Ishikawa (cell line): ENCODE measurements around the gene GAL3ST1.

Experiments
- CEBPB ChIP-seq: IDR thresholded peaks from 2 replicates; pipeline ENCODE4 v1.6.1; 2012
- CREB1 ChIP-seq: IDR thresholded peaks from 2 replicates; pipeline ENCODE4 v1.6.1; 2012; ENCODE audit warnings: low read depth
- EGR1 ChIP-seq: IDR thresholded peaks from 2 replicates; pipeline ENCODE4 v1.6.1; 2012
- EP300 ChIP-seq: IDR thresholded peaks from 2 replicates; pipeline ENCODE4 v1.6.1; 2012; ENCODE audit warnings: borderline replicate concordance
- FOXM1 ChIP-seq: IDR thresholded peaks from 2 replicates; pipeline ENCODE4 v1.6.1; 2012; ENCODE audit warnings: low read depth, borderline replicate concordance
- MAX ChIP-seq: IDR thresholded peaks from 2 replicates; pipeline ENCODE4 v1.6.1; 2012
- NFIC ChIP-seq: IDR thresholded peaks from 2 replicates; pipeline ENCODE4 v1.6.1; 2012
- RAD21 ChIP-seq: IDR thresholded peaks from 2 replicates; pipeline ENCODE4 v1.6.1; 2012; ENCODE audit warnings: low read depth
- TAF1 ChIP-seq: IDR thresholded peaks from 2 replicates; pipeline ENCODE4 v1.6.1; 2012; ENCODE audit warnings: low read depth, mild to moderate bottlenecking
- TCF12 ChIP-seq: IDR thresholded peaks from 2 replicates; pipeline ENCODE4 v1.6.1; 2012; ENCODE audit warnings: low read depth
- TEAD4 ChIP-seq: IDR thresholded peaks from 2 replicates; pipeline ENCODE4 v1.6.1; 2012
- YY1 ChIP-seq: IDR thresholded peaks from 2 replicates; pipeline ENCODE4 v1.6.1; 2012; ENCODE audit warnings: low read depth
- ZBTB7A ChIP-seq: IDR thresholded peaks from 2 replicates; pipeline ENCODE4 v1.6.1; 2012; ENCODE audit warnings: low read depth
- TF ChIP-seq, protein P1 (sequence below): IDR thresholded peaks from 2 replicates; pipeline ENCODE4 v1.6.1; 2012; ENCODE audit warnings: low read depth, mild to moderate bottlenecking
- TF ChIP-seq, protein P2 (sequence below): IDR thresholded peaks from 2 replicates; pipeline ENCODE4 v1.6.1; 2012

GAL3ST1 gene

DNA sequence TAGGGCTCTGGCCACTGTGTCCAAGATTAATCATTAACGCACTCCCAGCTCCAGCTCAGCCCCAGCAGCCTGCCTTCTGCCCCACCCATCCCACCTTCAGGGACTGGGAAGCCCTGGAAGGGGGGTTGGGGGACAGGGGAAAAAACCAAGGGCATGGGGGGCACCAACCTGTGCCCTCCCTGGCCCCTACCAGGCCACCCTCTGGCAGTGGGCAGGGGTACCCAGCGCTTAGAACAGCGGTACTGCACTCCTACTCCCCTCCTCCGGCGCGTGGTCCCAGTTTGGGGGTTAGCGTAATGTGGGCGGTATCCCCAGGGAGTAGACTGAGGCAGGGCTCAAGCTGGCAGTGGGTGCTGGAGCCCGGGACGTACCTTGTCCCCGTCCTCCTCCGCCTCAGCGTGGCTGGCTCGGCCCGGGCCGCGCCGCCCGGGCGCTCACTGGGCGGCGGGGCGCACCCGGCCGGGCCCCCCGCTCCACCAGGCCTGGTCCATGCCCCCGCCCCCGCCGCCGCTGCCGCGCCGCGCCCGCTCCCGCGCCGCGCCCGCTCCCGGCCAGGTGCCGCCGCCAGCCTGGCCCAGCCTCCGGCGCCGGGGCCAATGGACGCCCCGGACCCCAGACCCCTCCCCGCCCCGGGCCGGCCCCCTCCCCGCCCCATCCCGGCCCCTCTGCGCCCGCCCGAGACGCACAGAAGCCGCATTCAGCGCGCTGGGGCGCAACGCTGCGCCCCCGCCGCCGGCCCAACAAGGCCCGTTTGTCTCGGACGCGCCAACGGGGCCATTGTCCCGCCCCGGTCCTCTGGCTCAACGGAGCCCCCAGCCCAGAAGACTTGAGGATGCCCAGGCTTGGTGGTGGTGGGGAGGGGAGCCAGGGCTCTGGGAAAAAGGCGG is at the start of gene GAL3ST1:
GAL3ST1 (minus strand) TSS at position 571 of the 887 bp plus-strand sequence. CDS start 17,273 bp downstream, outside the sequence.
- TF ChIP-seq YY1 (no peak), TAF1 (no peak), TEAD4 (no peak), CEBPB (no peak), ZBTB7A (no peak), CREB1 (no peak), NFIC (no peak), EP300 (no peak), TCF12 (no peak), RAD21 (no peak), MAX (no peak), FOXM1 (no peak), EGR1 (no peak)
- TF ChIP-seq, protein P1, sequence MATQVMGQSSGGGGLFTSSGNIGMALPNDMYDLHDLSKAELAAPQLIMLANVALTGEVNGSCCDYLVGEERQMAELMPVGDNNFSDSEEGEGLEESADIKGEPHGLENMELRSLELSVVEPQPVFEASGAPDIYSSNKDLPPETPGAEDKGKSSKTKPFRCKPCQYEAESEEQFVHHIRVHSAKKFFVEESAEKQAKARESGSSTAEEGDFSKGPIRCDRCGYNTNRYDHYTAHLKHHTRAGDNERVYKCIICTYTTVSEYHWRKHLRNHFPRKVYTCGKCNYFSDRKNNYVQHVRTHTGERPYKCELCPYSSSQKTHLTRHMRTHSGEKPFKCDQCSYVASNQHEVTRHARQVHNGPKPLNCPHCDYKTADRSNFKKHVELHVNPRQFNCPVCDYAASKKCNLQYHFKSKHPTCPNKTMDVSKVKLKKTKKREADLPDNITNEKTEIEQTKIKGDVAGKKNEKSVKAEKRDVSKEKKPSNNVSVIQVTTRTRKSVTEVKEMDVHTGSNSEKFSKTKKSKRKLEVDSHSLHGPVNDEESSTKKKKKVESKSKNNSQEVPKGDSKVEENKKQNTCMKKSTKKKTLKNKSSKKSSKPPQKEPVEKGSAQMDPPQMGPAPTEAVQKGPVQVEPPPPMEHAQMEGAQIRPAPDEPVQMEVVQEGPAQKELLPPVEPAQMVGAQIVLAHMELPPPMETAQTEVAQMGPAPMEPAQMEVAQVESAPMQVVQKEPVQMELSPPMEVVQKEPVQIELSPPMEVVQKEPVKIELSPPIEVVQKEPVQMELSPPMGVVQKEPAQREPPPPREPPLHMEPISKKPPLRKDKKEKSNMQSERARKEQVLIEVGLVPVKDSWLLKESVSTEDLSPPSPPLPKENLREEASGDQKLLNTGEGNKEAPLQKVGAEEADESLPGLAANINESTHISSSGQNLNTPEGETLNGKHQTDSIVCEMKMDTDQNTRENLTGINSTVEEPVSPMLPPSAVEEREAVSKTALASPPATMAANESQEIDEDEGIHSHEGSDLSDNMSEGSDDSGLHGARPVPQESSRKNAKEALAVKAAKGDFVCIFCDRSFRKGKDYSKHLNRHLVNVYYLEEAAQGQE, result no peak
- TF ChIP-seq, protein P2, sequence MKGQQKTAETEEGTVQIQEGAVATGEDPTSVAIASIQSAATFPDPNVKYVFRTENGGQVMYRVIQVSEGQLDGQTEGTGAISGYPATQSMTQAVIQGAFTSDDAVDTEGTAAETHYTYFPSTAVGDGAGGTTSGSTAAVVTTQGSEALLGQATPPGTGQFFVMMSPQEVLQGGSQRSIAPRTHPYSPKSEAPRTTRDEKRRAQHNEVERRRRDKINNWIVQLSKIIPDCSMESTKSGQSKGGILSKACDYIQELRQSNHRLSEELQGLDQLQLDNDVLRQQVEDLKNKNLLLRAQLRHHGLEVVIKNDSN, result no peak

- TF ChIP-seq EP300 (no peak), TAF1 (no peak), TEAD4 (no peak), FOXM1 (no peak), CREB1 (no peak), CEBPB (no peak), RAD21 (no peak), ZBTB7A (no peak), EGR1 (no peak), MAX (no peak), YY1 (no peak), TCF12 (no peak), NFIC (no peak)
- TF ChIP-seq, protein P1, result no peak
- TF ChIP-seq, protein P2, result no peak
Measured at GRCh38 chr22:30617819-30618218, 43.4 kb upstream of the GAL3ST1 start.

GRCh38 chr22:30615543-30615954 is 41.1 kb upstream of the GAL3ST1 start:
- TF ChIP-seq TEAD4 (no peak), CEBPB (no peak), RAD21 (no peak), EGR1 (no peak), ZBTB7A (no peak), YY1 (no peak), EP300 (no peak), NFIC (no peak), TAF1 (no peak), MAX (no peak)
- TF ChIP-seq, protein P1, result no peak

- TF ChIP-seq EGR1 (no peak), FOXM1 (no peak), YY1 (no peak), EP300 (no peak), NFIC (no peak), TCF12 (no peak), ZBTB7A (no peak), CEBPB (no peak), MAX (no peak), RAD21 (no peak), TEAD4 (no peak), CREB1 (no peak), TAF1 (no peak)
- TF ChIP-seq, protein P1, result no peak
- TF ChIP-seq, protein P2, result no peak
Measured at GRCh38 chr22:30614879-30615278, 40.4 kb upstream of the GAL3ST1 start.
